Cardiac fibroblast (primary cell): ENCODE results near the gene KDM1B.
A peak's percentile ranks its signal among the peaks of the same experiment; 100 is the strongest.
"Not testable (repeated sequence)": the region's sequence is repeated elsewhere in the genome, so short reads cannot be mapped to it uniquely, and the experiment has no call there.

Experiments
- DNase-seq, 2 donors: peaks; one replicate each; pipeline versions ENCODE4 v3.0.0 to v3.0.0-alpha.2; 2010; ENCODE audit warnings: low read depth in 2 of 2
- H3K4me3 ChIP-seq, 2 donors: replicated peaks in 1 of 2; 1 replicate in 1 of 2; 2 replicates in 1 of 2; pipeline ENCODE4 v1.5.1; 2011; ENCODE audit warnings: low read depth in 2 of 2, low read length in 2 of 2, mild to moderate bottlenecking in 2 of 2, moderate library complexity in 1 of 2
- CTCF ChIP-seq: IDR thresholded peaks from one replicate; pipeline ENCODE4 v1.5.1; 2011; ENCODE audit warnings: low read depth, mild to moderate bottlenecking, low read length, inconsistent platforms

KDM1B gene

GRCh38 chr6:18160911-18161310 lies 5.7 kb downstream of the KDM1B start:
- H3K4me3 ChIP-seq, result no peak overlapping the region
- DNase-seq, result peak in 1 of 2 donors; percentile 9
- TF ChIP-seq CTCF, result no peak

GRCh38 chr6:18161431-18161830 lies 6.2 kb downstream of the KDM1B start:
- DNase-seq, result peak in 1 of 2 donors; percentile 14
- no peak for TF ChIP-seq CTCF
- no peak overlapping the region for H3K4me3 ChIP-seq

GRCh38 chr6:18162401-18162800 lies 7.2 kb downstream of the KDM1B start:
- no peak for DNase-seq
- H3K4me3 ChIP-seq, result no peak overlapping the region
- no peak for TF ChIP-seq CTCF

- no peak overlapping the region for H3K4me3 ChIP-seq
- TF ChIP-seq CTCF, result no peak
- DNase-seq, result peak in 1 of 2 donors; percentile 62
These were observed 10.5 kb downstream of the KDM1B start for GRCh38 chr6:18165751-18166150.

- TF ChIP-seq CTCF, result no peak
- H3K4me3 ChIP-seq, result no peak overlapping the region
- peak in 1 of 2 donors; percentile 79 for DNase-seq
These were observed 11.3 kb downstream of the KDM1B start for GRCh38 chr6:18166312-18167036.

- DNase-seq, result no peak
- no peak for TF ChIP-seq CTCF
- no peak overlapping the region for H3K4me3 ChIP-seq
These were observed 13.0 kb downstream of the KDM1B start for GRCh38 chr6:18168264-18168663.

- DNase-seq, result no peak
- H3K4me3 ChIP-seq, result no peak overlapping the region
- TF ChIP-seq CTCF, result no peak
These were observed 16.6 kb downstream of the KDM1B start for GRCh38 chr6:18171871-18172270.

- DNase-seq, H3K4me3 ChIP-seq: not testable (repeated sequence)
These were observed 21.0 kb downstream of the KDM1B start for GRCh38 chr6:18176198-18176597.
